Glutamatergic neuron (in vitro differentiated cells): ENCODE results near the gene LAMTOR2. TPM values are rescaled to one million over a fixed set of nuclear protein-coding genes. Genes with fewer than 3 reads are reported as not detected.
"Not testable (repeated sequence)": the region's sequence is repeated elsewhere in the genome, so short reads cannot be mapped to it uniquely, and the experiment has no call there.

Source experiments
- DNase-seq: peaks from one replicate; pipeline ENCODE4 v3.0.0; 2022
- H3K27ac Mint-ChIP-seq: one replicate; pipeline ENCODE4 v1.8.0; 2020; ENCODE audit warnings: mild to moderate bottlenecking, mixed read lengths, inconsistent platforms; ENCODE audit not compliant: unreplicated experiment
- H3K27me3 Mint-ChIP-seq: one replicate; pipeline ENCODE4 v1.8.0; 2020; ENCODE audit warnings: mild to moderate bottlenecking, moderate library complexity, mixed read lengths, inconsistent platforms; ENCODE audit not compliant: unreplicated experiment
- H3K36me3 Mint-ChIP-seq: one replicate; pipeline ENCODE4 v1.8.0; 2020; ENCODE audit warnings: mild to moderate bottlenecking, mixed read lengths, inconsistent platforms; ENCODE audit not compliant: unreplicated experiment
- H3K4me1 Mint-ChIP-seq: one replicate; pipeline ENCODE4 v1.8.0; 2020; ENCODE audit warnings: mild to moderate bottlenecking, low read depth, mixed read lengths, inconsistent platforms; ENCODE audit not compliant: unreplicated experiment
- H3K4me3 Mint-ChIP-seq: one replicate; pipeline ENCODE4 v1.8.0; 2020; ENCODE audit warnings: mild to moderate bottlenecking, mixed read lengths, inconsistent platforms; ENCODE audit not compliant: unreplicated experiment
- H3K9me3 Mint-ChIP-seq: one replicate; pipeline ENCODE4 v1.8.0; 2020; ENCODE audit warnings: mild to moderate bottlenecking, moderate library complexity, mixed read lengths, inconsistent platforms; ENCODE audit not compliant: unreplicated experiment
- total RNA-seq: library from RNA; stranded (reverse); fragmentation: NEBNext Ultra II Directional; extraction: Animal tissue kit (Norgen Biotek cat#: 25700); gene quantifications from one replicate; pipeline ENCODE4 v1.2.1, GENCODE V29; 2021; ENCODE audit not compliant: unreplicated experiment
- TF ChIP-seq, protein P1 (sequence below): fragments of 200-600 bp; sonication (generic); IDR thresholded peaks from one replicate; pipeline ENCODE4 v1.5.0; 2021; ENCODE audit not compliant: partially characterized antibody, unreplicated experiment

Gene LAMTOR2
- total RNA-seq, 1 donor from 2014 or later = 47.0 TPM

GRCh38 chr1:156065871-156066270 lies 11.3 kb downstream of the LAMTOR2 start:
- no peak overlapping the region for H3K4me3 Mint-ChIP-seq
- no peak for DNase-seq
- TF ChIP-seq, protein P1, sequence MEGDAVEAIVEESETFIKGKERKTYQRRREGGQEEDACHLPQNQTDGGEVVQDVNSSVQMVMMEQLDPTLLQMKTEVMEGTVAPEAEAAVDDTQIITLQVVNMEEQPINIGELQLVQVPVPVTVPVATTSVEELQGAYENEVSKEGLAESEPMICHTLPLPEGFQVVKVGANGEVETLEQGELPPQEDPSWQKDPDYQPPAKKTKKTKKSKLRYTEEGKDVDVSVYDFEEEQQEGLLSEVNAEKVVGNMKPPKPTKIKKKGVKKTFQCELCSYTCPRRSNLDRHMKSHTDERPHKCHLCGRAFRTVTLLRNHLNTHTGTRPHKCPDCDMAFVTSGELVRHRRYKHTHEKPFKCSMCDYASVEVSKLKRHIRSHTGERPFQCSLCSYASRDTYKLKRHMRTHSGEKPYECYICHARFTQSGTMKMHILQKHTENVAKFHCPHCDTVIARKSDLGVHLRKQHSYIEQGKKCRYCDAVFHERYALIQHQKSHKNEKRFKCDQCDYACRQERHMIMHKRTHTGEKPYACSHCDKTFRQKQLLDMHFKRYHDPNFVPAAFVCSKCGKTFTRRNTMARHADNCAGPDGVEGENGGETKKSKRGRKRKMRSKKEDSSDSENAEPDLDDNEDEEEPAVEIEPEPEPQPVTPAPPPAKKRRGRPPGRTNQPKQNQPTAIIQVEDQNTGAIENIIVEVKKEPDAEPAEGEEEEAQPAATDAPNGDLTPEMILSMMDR = no peak
- H3K27me3 Mint-ChIP-seq = peaks cover 8% of the 10 kb centered on the region
- H3K36me3 Mint-ChIP-seq = no peaks in the 10 kb centered on the region
- peaks cover 4% of the 10 kb centered on the region for H3K4me1 Mint-ChIP-seq
- no peak overlapping the region for H3K27ac Mint-ChIP-seq
- H3K9me3 Mint-ChIP-seq = peaks cover 9% of the 10 kb centered on the region

GRCh38 chr1:156067262-156067661 lies 12.7 kb downstream of the LAMTOR2 start:
- Mint-ChIP-seq H3K4me3 (no peak overlapping the region), H3K27me3 (peaks cover 6% of the 10 kb centered on the region), H3K36me3 (no peaks in the 10 kb centered on the region), H3K27ac (no peak overlapping the region), H3K9me3 (peaks cover 16% of the 10 kb centered on the region), H3K4me1 (peaks cover 4% of the 10 kb centered on the region)
- TF ChIP-seq, protein P1 = no peak
- no peak for DNase-seq

DNA sequence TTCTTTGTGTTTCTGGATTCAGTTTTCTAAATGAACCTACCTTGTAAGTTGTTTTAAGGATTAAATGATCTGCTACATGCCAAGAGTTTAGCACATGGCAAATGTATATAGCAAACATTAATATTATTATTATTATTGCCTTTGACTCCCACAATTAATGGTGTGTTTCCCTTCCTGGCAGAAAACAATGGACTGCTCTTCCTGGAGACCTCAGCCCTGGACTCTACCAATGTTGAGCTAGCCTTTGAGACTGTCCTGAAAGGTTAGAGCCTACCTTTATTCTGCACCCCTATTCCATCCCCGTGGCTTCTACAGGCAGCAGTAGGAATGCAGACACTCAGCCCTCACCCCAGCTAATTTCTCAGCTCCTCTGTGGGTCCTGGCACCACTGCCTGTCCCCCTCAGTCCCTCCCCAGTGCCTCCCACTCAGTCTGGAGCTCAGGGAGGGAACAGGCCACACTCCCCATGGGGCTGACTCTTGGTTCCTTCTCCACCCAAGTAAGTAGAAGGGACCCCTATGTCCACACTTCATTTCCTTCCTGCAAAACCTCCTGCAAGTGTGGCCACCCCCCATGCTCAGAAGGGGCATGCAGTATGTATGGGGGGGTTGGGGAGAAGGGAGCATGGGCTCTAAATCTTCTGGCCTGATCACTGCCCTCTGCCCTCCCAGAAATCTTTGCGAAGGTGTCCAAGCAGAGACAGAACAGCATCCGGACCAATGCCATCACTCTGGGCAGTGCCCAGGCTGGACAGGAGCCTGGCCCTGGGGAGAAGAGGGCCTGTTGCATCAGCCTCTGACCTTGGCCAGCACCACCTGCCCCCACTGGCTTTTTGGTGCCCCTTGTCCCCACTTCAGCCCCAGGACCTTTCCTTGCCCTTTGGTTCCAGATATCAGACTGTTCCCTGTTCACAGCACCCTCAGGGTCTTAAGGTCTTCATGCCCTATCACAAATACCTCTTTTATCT lies 15.2 kb downstream of the LAMTOR2 start:
- Mint-ChIP-seq H3K27ac (no peak overlapping the region), H3K4me1 (peaks cover 22% of the 10 kb centered on the region), H3K4me3 (no peak overlapping the region), H3K36me3 (no peaks in the 10 kb centered on the region), H3K9me3 (peaks cover 22% of the 10 kb centered on the region), H3K27me3 (peaks cover 11% of the 10 kb centered on the region)
- TF ChIP-seq, protein P1 = no peak
- no peak for DNase-seq

GRCh38 chr1:156070548-156070947 lies 16.0 kb downstream of the LAMTOR2 start:
- Mint-ChIP-seq H3K36me3 (no peaks in the 10 kb centered on the region), H3K27ac (no peak overlapping the region), H3K4me3 (peak overlapping the region; percentile 34), H3K4me1 (peaks cover 29% of the 10 kb centered on the region), H3K9me3 (peaks cover 24% of the 10 kb centered on the region), H3K27me3 (peaks cover 11% of the 10 kb centered on the region)
- TF ChIP-seq, protein P1 = no peak
- no peak for DNase-seq

DNA sequence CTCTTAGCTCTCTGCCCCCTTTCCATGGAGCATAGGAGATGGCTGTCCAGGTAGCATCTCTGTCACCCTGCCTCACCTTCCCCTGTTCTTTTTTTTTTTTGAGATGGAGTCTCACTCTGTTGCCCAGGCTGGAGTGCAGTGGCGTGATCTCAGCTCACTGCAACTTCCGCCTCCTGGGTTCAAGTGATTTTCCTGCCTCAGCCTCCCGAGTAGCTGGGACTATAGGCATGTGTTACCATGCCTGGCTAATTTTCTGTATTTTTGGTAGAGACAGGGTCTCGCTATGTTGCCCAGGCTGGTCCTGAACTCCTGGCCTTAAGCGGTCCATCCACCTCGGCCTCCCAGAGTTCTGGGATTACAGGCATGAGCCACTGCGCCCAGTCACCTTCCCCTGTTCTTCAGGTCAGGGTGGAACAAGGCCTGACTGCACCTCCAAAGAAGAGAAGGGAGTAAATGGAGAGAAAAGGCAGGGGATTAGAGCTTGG lies 16.8 kb downstream of the LAMTOR2 start:
- not testable (repeated sequence) for H3K36me3 Mint-ChIP-seq, DNase-seq, H3K4me3 Mint-ChIP-seq, H3K27ac Mint-ChIP-seq
- peaks cover 29% of the 10 kb centered on the region for H3K4me1 Mint-ChIP-seq
- peaks cover 24% of the 10 kb centered on the region for H3K9me3 Mint-ChIP-seq
- H3K27me3 Mint-ChIP-seq = peaks cover 11% of the 10 kb centered on the region
